Endothelial cell of umbilical vein (primary cell): ENCODE results near the gene C20orf202. TPM values are rescaled to one million over a fixed set of nuclear protein-coding genes. Genes with fewer than 3 reads are reported as not detected.

ENCODE experiments used
- BruUV-seq: library from RNA; stranded (reverse); fragments of 400-500 nt; replicated peaks from 2 replicates; lab custom pipeline; 2021; lab: Mats Ljungman, UMichigan
- CTCF ChIA-PET: fragments of 300-600, 350-600 bp; sonication (Branson Sonifier 250); formaldehyde crosslinking; loops from one replicate; lab custom pipeline; 2021; ENCODE audit warnings: antibody characterized with exemption, inconsistent platforms; lab: Charles Lee
- POLR2A ChIA-PET: fragments of 300-600, 350-600 bp; sonication (Branson Sonifier 250); formaldehyde crosslinking; loops from one replicate; lab custom pipeline; 2021; ENCODE audit warnings: antibody characterized with exemption, inconsistent platforms; lab: Charles Lee
- DNase-seq: peaks from one replicate; pipeline ENCODE4 v3.0.0-alpha.2; 2011; ENCODE audit warnings: low read depth, low spot score
- FAIRE-seq: peaks from 2 replicates; lab custom pipeline; 2011; peaks lifted over from hg19 to GRCh38; lab: Jason Lieb, UNC
- H2AFZ ChIP-seq: 2 replicates; pipeline ENCODE4 v1.6.0; 2012; ENCODE audit warnings: low read depth, low read length, control low read depth, inconsistent platforms
- H3K27ac ChIP-seq: 2 replicates; pipeline ENCODE4 v1.5.1; 2011; ENCODE audit warnings: low read depth, mild to moderate bottlenecking, control low read depth, low read length, moderate library complexity; ENCODE audit not compliant: insufficient read depth
- H3K27me3 ChIP-seq, 2 experiments: 2 replicates each; pipeline versions ENCODE4 v1.6.0 to v1.6.1; 2011; ENCODE audit warnings: low read length in 2 of 2, mixed read lengths in 1 of 2; ENCODE audit not compliant: control insufficient read depth in 2 of 2, insufficient read depth in 2 of 2
- H3K36me3 ChIP-seq, 2 experiments: 2 replicates in 1 of 2; 3 replicates in 1 of 2; pipeline ENCODE4 v1.5.1; 2011; ENCODE audit warnings: low read length in 2 of 2, mild to moderate bottlenecking in 1 of 2, moderate library complexity in 1 of 2; ENCODE audit not compliant: control insufficient read depth in 2 of 2, insufficient read depth in 2 of 2; ENCODE audit errors: extremely low read depth in 1 of 2
- H3K4me1 ChIP-seq: 3 replicates; pipeline ENCODE4 v1.5.1; 2011; ENCODE audit warnings: mild to moderate bottlenecking, low read length; ENCODE audit not compliant: control insufficient read depth, insufficient read depth; ENCODE audit errors: extremely low read depth
- H3K4me2 ChIP-seq: 2 replicates; pipeline ENCODE4 v1.6.1; 2011; ENCODE audit warnings: low read length, control low read depth, mixed read lengths; ENCODE audit not compliant: insufficient read depth
- H3K4me3 ChIP-seq, 3 experiments: fragments of 200-600 bp in 1 of 3; sonication (generic), shearing (Covaris generic) in 1 of 3; replicated peaks in 1 of 3; 2 replicates each; pipeline ENCODE4 v1.5.1; 2011 to 2016; ENCODE audit warnings: control low read depth in 3 of 3, low read length in 3 of 3, mild to moderate bottlenecking in 2 of 3, inconsistent platforms in 1 of 3, low read depth in 1 of 3, moderate library complexity in 1 of 3; ENCODE audit not compliant: insufficient read depth in 1 of 3
- H3K79me2 ChIP-seq: 2 replicates; pipeline ENCODE4 v1.6.0; 2012; ENCODE audit warnings: low read length, inconsistent platforms; ENCODE audit not compliant: control insufficient read depth, insufficient read depth
- H3K9ac ChIP-seq: replicated peaks from 2 replicates; pipeline ENCODE3; 2011; ENCODE audit warnings: low read length, control low read depth; ENCODE audit not compliant: insufficient read depth; ENCODE audit errors: extremely low read depth
- H3K9me1 ChIP-seq: replicated peaks from 3 replicates; pipeline ENCODE4 v1.6.0; 2011; ENCODE audit warnings: mild to moderate bottlenecking, low read length; ENCODE audit not compliant: control insufficient read depth, insufficient read depth; ENCODE audit errors: extremely low read depth
- H3K9me3 ChIP-seq: replicated peaks from 2 replicates; pipeline ENCODE4 v1.5.1; 2012; ENCODE audit warnings: low read length, inconsistent platforms; ENCODE audit not compliant: control insufficient read depth, insufficient read depth
- H4K20me1 ChIP-seq: replicated peaks from 2 replicates; pipeline ENCODE3; 2011; ENCODE audit warnings: mild to moderate bottlenecking, low read length; ENCODE audit not compliant: control insufficient read depth, insufficient read depth; ENCODE audit errors: extremely low read depth
- EZH2 ChIP-seq: IDR thresholded peaks from 2 replicates; pipeline ENCODE4 v1.6.1; 2012; ENCODE audit warnings: borderline replicate concordance, low read depth, mild to moderate bottlenecking, moderate library complexity, low read length, inconsistent platforms; ENCODE audit not compliant: severe bottlenecking
- FOS ChIP-seq: IDR thresholded peaks from 2 replicates; pipeline ENCODE4 v1.6.1; 2011; ENCODE audit warnings: mild to moderate bottlenecking, low read length, moderate library complexity, borderline replicate concordance; ENCODE audit not compliant: insufficient read depth
- GATA2 ChIP-seq: IDR thresholded peaks from 2 replicates; pipeline ENCODE4 v1.7.0; 2011; ENCODE audit warnings: low read depth, mild to moderate bottlenecking, moderate library complexity, mixed read lengths, low read length; ENCODE audit not compliant: insufficient read length, insufficient read depth
- JUN ChIP-seq: IDR thresholded peaks from 2 replicates; pipeline ENCODE4 v1.6.1; 2011; ENCODE audit warnings: borderline replicate concordance, low read depth; ENCODE audit not compliant: insufficient read length, insufficient read depth
- MYC ChIP-seq: IDR thresholded peaks from one replicate; pipeline ENCODE4 v1.6.1; 2011; ENCODE audit warnings: mild to moderate bottlenecking, low read depth, low read length
- POLR2A ChIP-seq: IDR thresholded peaks from 2 replicates; pipeline ENCODE4 v1.6.1; 2012; ENCODE audit warnings: low read depth, mild to moderate bottlenecking, control low read depth, low read length
- POLR2AphosphoS5 ChIP-seq: IDR thresholded peaks from 2 replicates; pipeline ENCODE4 v1.6.1; 2012; ENCODE audit warnings: low read depth, mild to moderate bottlenecking, control low read depth, low read length, moderate library complexity; ENCODE audit not compliant: insufficient read depth
- dilution Hi-C: fragments of 300-500 bp; cut with MboI; formaldehyde crosslinking; loops from one replicate; pipeline ENCODE4 v1.15.0; 2019; ENCODE audit warnings: low sequenced_read_pairs; ENCODE audit not compliant: extremely low pct_ligation_motif_present
- intact Hi-C: fragments of 100-400 bp; cut with micrococcal nuclease; formaldehyde crosslinking; loops from one replicate; pipeline ENCODE4 v1.10.0; 2022
- polyA plus RNA-seq, 4 experiments: library from polyadenylated mRNA; depleted of rRNA in 3 of 4; stranded (reverse) in 3 of 4; unstranded in 1 of 4; fragments of >200 nt; gene quantifications; 2 replicates each; pipeline versions ENCODE4 v1.2.1 to v1.2.3, GENCODE V29; 2011 to 2012; ENCODE audit warnings: missing spikeins in 1 of 4
- total RNA-seq: library from RNA; stranded (reverse); gene quantifications from 2 replicates; pipeline ENCODE4 v1.2.3, GENCODE V29; 2021
- TF ChIP-seq, protein P1 (sequence below), 2 donors: IDR thresholded peaks; 1 replicate in 1 of 2; 2 replicates in 1 of 2; pipeline ENCODE4 v1.5.1; 2011; ENCODE audit warnings: low read length in 2 of 2, mild to moderate bottlenecking in 2 of 2, moderate library complexity in 2 of 2, control low read depth in 1 of 2, inconsistent platforms in 1 of 2, low read depth in 1 of 2; ENCODE audit not compliant: insufficient read depth in 1 of 2; ENCODE audit errors: extremely low read depth in 1 of 2
- TF ChIP-seq, protein P2 (sequence below): IDR thresholded peaks from 2 replicates; pipeline ENCODE4 v1.6.1; 2011; ENCODE audit not compliant: insufficient read depth, insufficient read length

The C20orf202 gene
- total and polyA plus RNA-seq, 2 donors (not counting 3 experiments of a cell fraction or from before 2014, with no cell fraction given), result not detected

DNA sequence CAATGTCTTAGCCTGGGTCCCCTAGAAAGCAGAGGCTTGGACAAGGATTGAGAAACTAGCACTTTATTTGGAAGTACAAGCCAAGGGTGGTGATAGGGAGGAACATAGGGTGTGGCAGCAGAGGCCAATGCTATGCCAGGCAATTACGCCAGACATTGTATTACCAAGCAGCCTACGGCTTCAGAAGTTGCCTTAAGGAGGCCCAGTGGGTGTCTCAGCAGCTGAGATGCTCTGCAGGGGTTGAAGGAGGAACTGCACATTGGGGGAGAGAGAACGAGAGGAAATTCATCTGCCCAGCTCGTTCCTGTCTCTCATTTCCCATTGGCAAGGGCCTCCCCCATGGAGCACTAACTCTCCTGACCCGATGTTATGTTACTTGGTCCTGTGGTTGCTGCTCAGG is 859 bp downstream of the C20orf202 start:
- no peaks in the 10 kb centered on the region for H3K9me3 ChIP-seq
- no peaks in the 10 kb centered on the region for H3K79me2 ChIP-seq
- no peaks in the 10 kb centered on the region for H3K36me3 ChIP-seq
- BruUV-seq, result no TSS peak
- DNase-seq (no peak), FAIRE-seq (no peak)
- H3K4me3 ChIP-seq, result no peak overlapping the region
- H3K27me3 ChIP-seq, result peaks cover 10 to 21% of the 10 kb centered on the region in 2 experiments
- POLR2A ChIA-PET, result no interaction called here
- dilution Hi-C loops, result no loop called here
- intact Hi-C loops, result no loop called here
- H2AFZ ChIP-seq, result no peak overlapping the region
- no peaks in the 10 kb centered on the region for H3K4me1 ChIP-seq
- no peaks in the 10 kb centered on the region for H3K9me1 ChIP-seq
- no peak overlapping the region for H3K27ac ChIP-seq
- H3K4me2 ChIP-seq, result no peak overlapping the region
- CTCF ChIA-PET, result interaction anchor here (1.3 to 1.7 kb wide), 2 partner anchors 9 to 300 kb away, joined by 5 to 11 read pairs; no protein-coding TSS in a partner anchor
- TF ChIP-seq, protein P1, sequence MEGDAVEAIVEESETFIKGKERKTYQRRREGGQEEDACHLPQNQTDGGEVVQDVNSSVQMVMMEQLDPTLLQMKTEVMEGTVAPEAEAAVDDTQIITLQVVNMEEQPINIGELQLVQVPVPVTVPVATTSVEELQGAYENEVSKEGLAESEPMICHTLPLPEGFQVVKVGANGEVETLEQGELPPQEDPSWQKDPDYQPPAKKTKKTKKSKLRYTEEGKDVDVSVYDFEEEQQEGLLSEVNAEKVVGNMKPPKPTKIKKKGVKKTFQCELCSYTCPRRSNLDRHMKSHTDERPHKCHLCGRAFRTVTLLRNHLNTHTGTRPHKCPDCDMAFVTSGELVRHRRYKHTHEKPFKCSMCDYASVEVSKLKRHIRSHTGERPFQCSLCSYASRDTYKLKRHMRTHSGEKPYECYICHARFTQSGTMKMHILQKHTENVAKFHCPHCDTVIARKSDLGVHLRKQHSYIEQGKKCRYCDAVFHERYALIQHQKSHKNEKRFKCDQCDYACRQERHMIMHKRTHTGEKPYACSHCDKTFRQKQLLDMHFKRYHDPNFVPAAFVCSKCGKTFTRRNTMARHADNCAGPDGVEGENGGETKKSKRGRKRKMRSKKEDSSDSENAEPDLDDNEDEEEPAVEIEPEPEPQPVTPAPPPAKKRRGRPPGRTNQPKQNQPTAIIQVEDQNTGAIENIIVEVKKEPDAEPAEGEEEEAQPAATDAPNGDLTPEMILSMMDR (IDR thresholded peaks at IDR 0.05; ENCODE audit: extremely low read depth in 1 of 2, insufficient read depth in 1 of 2, low read depth in 1 of 2, low read length in 2 of 2), result no peak
- TF ChIP-seq FOS, result no peak
- no peak for TF ChIP-seq GATA2
- TF ChIP-seq MYC, result no peak
- TF ChIP-seq JUN, result no peak
- TF ChIP-seq POLR2A, result no peak
- no peak overlapping the region for H3K9ac ChIP-seq
- no peaks in the 10 kb centered on the region for H4K20me1 ChIP-seq

DNA sequence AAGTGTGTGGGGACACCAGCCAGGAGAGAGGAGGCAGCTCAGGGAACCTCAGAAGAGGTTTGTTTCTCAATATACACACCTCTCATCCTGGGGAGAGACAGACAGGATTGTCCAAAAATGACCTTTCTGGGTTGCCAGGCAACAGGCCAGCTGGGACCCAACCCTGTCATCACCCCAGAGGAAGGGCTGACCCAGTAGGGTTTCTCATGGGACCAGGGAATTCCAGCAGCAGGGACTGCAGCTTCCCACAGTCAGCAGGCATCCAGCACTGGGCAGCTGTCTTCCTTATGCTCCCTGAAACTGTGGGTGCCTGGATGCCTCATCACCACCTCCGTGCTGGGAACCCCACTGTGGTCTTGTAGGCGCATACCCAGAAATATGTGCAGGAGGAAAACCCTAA is 1.3 kb downstream of the C20orf202 start:
- BruUV-seq, result no TSS peak
- POLR2A ChIA-PET, result no interaction called here
- CTCF ChIA-PET, result interaction anchor here (2.7 kb wide), 1 partner anchor 299 kb away, joined by 16 read pairs; no protein-coding TSS in a partner anchor

More for the DNA sequence above, 1.3 kb downstream of the C20orf202 start:
- Histone ChIP-seq H3K9ac (no peak overlapping the region), H4K20me1 (no peaks in the 10 kb centered on the region), H3K9me3 (no peaks in the 10 kb centered on the region), H3K79me2 (no peaks in the 10 kb centered on the region), H2AFZ (no peak overlapping the region), H3K4me3 (no peak overlapping the region), H3K27ac (no peak overlapping the region), H3K4me2 (no peak overlapping the region), H3K36me3 (no peaks in the 10 kb centered on the region), H3K27me3 (peaks cover 10 to 25% of the 10 kb centered on the region in 2 experiments), H3K9me1 (no peaks in the 10 kb centered on the region), H3K4me1 (no peaks in the 10 kb centered on the region)
- intact Hi-C loops (no loop called here), dilution Hi-C loops (no loop called here)
- TF ChIP-seq JUN, result no peak
- TF ChIP-seq POLR2AphosphoS5, result no peak
- no peak for TF ChIP-seq POLR2A
- no peak for TF ChIP-seq GATA2
- TF ChIP-seq FOS, result no peak
- TF ChIP-seq, protein P1 (IDR thresholded peaks at IDR 0.05; ENCODE audit: extremely low read depth in 1 of 2, insufficient read depth in 1 of 2, low read depth in 1 of 2, low read length in 2 of 2), result no peak
- no peak for TF ChIP-seq EZH2
- TF ChIP-seq, protein P2, sequence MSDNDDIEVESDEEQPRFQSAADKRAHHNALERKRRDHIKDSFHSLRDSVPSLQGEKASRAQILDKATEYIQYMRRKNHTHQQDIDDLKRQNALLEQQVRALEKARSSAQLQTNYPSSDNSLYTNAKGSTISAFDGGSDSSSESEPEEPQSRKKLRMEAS, result no peak
- TF ChIP-seq MYC, result no peak
- no peak for FAIRE-seq
- no peak for DNase-seq
